HepG2 (cell line): ENCODE data around the gene NDFIP2. TPM values are rescaled to one million over a fixed set of nuclear protein-coding genes. Genes with fewer than 3 reads are reported as not detected.

Source experiments
- ATAC-seq: fragments of 200-7000 bp; cut with Tn5 transposase; 3 replicates; pipeline ENCODE4 v1.9.1; 2020; ENCODE audit warnings: mild to moderate bottlenecking, moderate library complexity
- BruUV-seq: library from RNA; stranded (reverse); fragments of 400-500 nt; replicated peaks from 2 replicates; lab custom pipeline; 2021; lab: Mats Ljungman, UMichigan
- CTCF ChIA-PET: fragments of 300-600 bp; formaldehyde crosslinking; extraction: SDS; loops from one replicate; lab custom pipeline; 2021; ENCODE audit warnings: low total read pairs, inconsistent platforms, low intra/inter-chr PET ratio; lab: Yijun Ruan, JAX
- POLR2A ChIA-PET: fragments of 350-600 bp; sonication (Branson Sonifier 250); formaldehyde crosslinking; loops from one replicate; lab custom pipeline; 2020; ENCODE audit warnings: antibody characterized with exemption, inconsistent platforms; lab: Yijun Ruan, JAX
- DNase-seq: peaks from one replicate; pipeline ENCODE4 v3.0.0-alpha.2; 2015; ENCODE audit warnings: low spot score
- FAIRE-seq: peaks from 3 replicates; lab custom pipeline; 2011; peaks lifted over from hg19 to GRCh38; lab: Jason Lieb, UNC
- H2AFZ ChIP-seq: one replicate; pipeline ENCODE4 v1.6.1; 2011; ENCODE audit warnings: low read length, inconsistent platforms
- H3K27ac ChIP-seq: fragments of 300-600 bp; 3 replicates; pipeline ENCODE4 v1.8.0; 2011; ENCODE audit warnings: mixed run types, mild to moderate bottlenecking, mixed read lengths, low read length, inconsistent platforms; ENCODE audit not compliant: insufficient read depth; ENCODE audit errors: extremely low read length
- H3K27me3 ChIP-seq, 2 experiments: fragments of 200-600 bp in 1 of 2; 2 replicates in 1 of 2; 3 replicates in 1 of 2; pipeline versions ENCODE4 v1.6.0 to v1.8.0; 2011; ENCODE audit warnings: low read length in 2 of 2, mild to moderate bottlenecking in 2 of 2, moderate library complexity in 2 of 2, inconsistent platforms in 1 of 2; ENCODE audit not compliant: insufficient read depth in 2 of 2, control insufficient read depth in 1 of 2
- H3K36me3 ChIP-seq, 2 experiments: fragments of 200-600 bp in 1 of 2; replicated peaks in 1 of 2; 2 replicates in 1 of 2; 3 replicates in 1 of 2; pipeline versions ENCODE4 v1.5.1 to v1.8.0; 2011; ENCODE audit warnings: low read length in 2 of 2, inconsistent platforms in 1 of 2; ENCODE audit not compliant: insufficient read depth in 2 of 2, control insufficient read depth in 1 of 2
- H3K4me1 ChIP-seq: 2 replicates; pipeline ENCODE4 v1.5.1; 2012; ENCODE audit warnings: low read length, inconsistent platforms; ENCODE audit not compliant: insufficient read depth
- H3K4me2 ChIP-seq: 2 replicates; pipeline ENCODE4 v1.6.0; 2011; ENCODE audit warnings: low read depth, low read length, inconsistent platforms
- H3K4me3 ChIP-seq, 3 experiments: fragments of 200-600 bp in 1 of 3; sonication (generic), shearing (Covaris generic) in 1 of 3; replicated peaks in 1 of 3; 2 replicates each; pipeline ENCODE4 v1.5.1; 2011 to 2016; ENCODE audit warnings: low read length in 3 of 3, inconsistent platforms in 2 of 3, low read depth in 2 of 3, mild to moderate bottlenecking in 2 of 3, control low read depth in 1 of 3, mixed read lengths in 1 of 3; ENCODE audit not compliant: insufficient read depth in 1 of 3
- H3K79me2 ChIP-seq: one replicate; pipeline ENCODE4 v1.6.1; 2011; ENCODE audit warnings: low read length, inconsistent platforms; ENCODE audit not compliant: insufficient read depth
- H3K9ac ChIP-seq: 2 replicates; pipeline ENCODE4 v1.6.0; 2011; ENCODE audit warnings: mild to moderate bottlenecking, low read depth, low read length, inconsistent platforms; ENCODE audit not compliant: insufficient read depth
- H3K9me3 ChIP-seq: 2 replicates; pipeline ENCODE4 v1.5.1; 2012; ENCODE audit warnings: mild to moderate bottlenecking, low read length
- H4K20me1 ChIP-seq: 2 replicates; pipeline ENCODE4 v1.6.0; 2011; ENCODE audit warnings: inconsistent platforms, mild to moderate bottlenecking, low read length, moderate library complexity; ENCODE audit not compliant: insufficient read depth
- CEBPB ChIP-seq: IDR thresholded peaks from 2 replicates; pipeline ENCODE4 v1.6.1; 2011; ENCODE audit warnings: low read depth, low read length, improper control_type of control experiment, borderline replicate concordance
- FOXK1 ChIP-seq: sonication (generic); formaldehyde crosslinking; IDR thresholded peaks from 2 replicates; pipeline ENCODE4 v1.4.0; 2020; ENCODE audit warnings: low read depth, missing genetic modification reagents, borderline replicate concordance
- HMG20B ChIP-seq: conservative IDR thresholded peaks from 2 replicates; pipeline ENCODE4 v1.6.1; 2016; ENCODE audit warnings: missing genetic modification reagents, missing compliant biosample characterization
- MIER2 ChIP-seq: IDR thresholded peaks from 2 replicates; pipeline ENCODE4 v1.6.1; 2016; ENCODE audit warnings: missing biosample characterization, missing genetic modification reagents
- NCOA5 ChIP-seq: sonication (generic); formaldehyde crosslinking; IDR thresholded peaks from 2 replicates; pipeline ENCODE4 v1.4.0; 2020; ENCODE audit warnings: missing genetic modification reagents
- RARG ChIP-seq: sonication (generic); formaldehyde crosslinking; IDR thresholded peaks from 2 replicates; pipeline ENCODE4 v1.4.0; 2020; ENCODE audit warnings: low read depth, mild to moderate bottlenecking, missing genetic modification reagents
- REL ChIP-seq: sonication (generic); formaldehyde crosslinking; conservative IDR thresholded peaks from 2 replicates; pipeline ENCODE4 v1.8.0; 2022; ENCODE audit warnings: mild to moderate bottlenecking, missing genetic modification reagents, moderate library complexity
- TARDBP ChIP-seq: sonication (generic); formaldehyde crosslinking; IDR thresholded peaks from 2 replicates; pipeline ENCODE4 v1.8.0; 2022; ENCODE audit warnings: mild to moderate bottlenecking, missing genetic modification reagents
- ZBTB1 ChIP-seq: sonication (generic); formaldehyde crosslinking; IDR thresholded peaks from 2 replicates; pipeline ENCODE4 v1.4.0; 2020; ENCODE audit warnings: missing genetic modification reagents, borderline replicate concordance
- ZBTB38 ChIP-seq: sonication (generic); formaldehyde crosslinking; IDR thresholded peaks from 2 replicates; pipeline ENCODE4 v1.5.1; 2020; ENCODE audit warnings: mild to moderate bottlenecking, missing genetic modification reagents
- ZNF20 ChIP-seq: sonication (generic); formaldehyde crosslinking; IDR thresholded peaks from 2 replicates; pipeline ENCODE4 v1.4.0; 2020; ENCODE audit warnings: mild to moderate bottlenecking, moderate library complexity, missing genetic modification reagents
- in situ Hi-C: cut with HindIII; loops from 2 replicates; pipeline ENCODE4 v1.10.0; 2017; ENCODE audit warnings: low pct_unique_long_range_greater_than_20kb; ENCODE audit not compliant: extremely low pct_ligation_motif_present
- intact Hi-C: fragments of 100-400 bp; cut with micrococcal nuclease; formaldehyde crosslinking; loops from one replicate; pipeline ENCODE4 v1.10.0; 2022; ENCODE audit not compliant: unreplicated experiment
- polyA plus RNA-seq, 8 experiments: library from polyadenylated mRNA; depleted of rRNA in 3 of 8; stranded (reverse) in 7 of 8; unstranded in 1 of 8; fragments of >200 nt; fragmentation: Illumina TruSeq in 4 of 8; extraction: Trizol in 4 of 8; gene quantifications; 2 replicates each; pipeline versions ENCODE4 v1.2.1 to v1.2.3, GENCODE V29; 2011 to 2016; ENCODE audit warnings: low read depth in 4 of 8, missing spikeins in 1 of 8, mixed read lengths in 1 of 8; ENCODE audit not compliant: insufficient read depth in 1 of 8
- total RNA-seq, 5 experiments: library from RNA; depleted of rRNA; stranded (reverse); fragments of >200 nt; fragmentation: Illumina TruSeq; extraction: Trizol; gene quantifications; 2 replicates each; pipeline ENCODE4 v1.2.3, GENCODE V29; 2016; ENCODE audit warnings: low read depth in 1 of 5
- TF ChIP-seq, protein P1 (sequence below): sonication (generic); formaldehyde crosslinking; IDR thresholded peaks from 2 replicates; pipeline ENCODE4 v1.4.0; 2020; ENCODE audit warnings: missing genetic modification reagents, borderline replicate concordance

The NDFIP2 gene
- total and polyA plus RNA-seq, 2 of the 13 experiments (the other 11 are each of a cell fraction or from before 2014, with no cell fraction given), result 23.2 to 32.0 TPM

DNA sequence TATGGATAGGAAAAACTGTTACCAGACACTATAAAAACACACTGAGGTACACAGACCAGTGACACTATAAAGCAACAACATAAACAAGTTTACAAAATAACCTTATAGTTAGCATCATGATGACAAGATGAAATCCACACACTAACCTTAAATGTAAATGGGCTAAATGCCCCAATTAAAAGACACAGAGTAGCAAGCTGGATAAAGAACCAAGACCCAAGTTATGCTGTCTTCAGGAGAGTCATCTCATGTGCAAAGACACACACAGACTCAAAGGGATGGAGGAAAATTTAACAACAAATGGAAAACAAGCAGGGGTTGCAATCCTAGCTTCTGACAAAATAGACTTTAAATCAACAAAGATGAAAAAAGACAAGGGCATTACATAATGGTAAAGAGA lies 81.6 kb downstream of the NDFIP2 start:
- H3K4me2 ChIP-seq, result no peak overlapping the region
- H3K36me3 ChIP-seq, result no peaks in the 10 kb centered on the region
- H3K4me1 ChIP-seq, result no peaks in the 10 kb centered on the region
- no peak overlapping the region for H2AFZ ChIP-seq
- FAIRE-seq (no peak), ATAC-seq (no peak), DNase-seq (no peak)
- no peaks in the 10 kb centered on the region for H4K20me1 ChIP-seq
- no peaks in the 10 kb centered on the region for H3K27me3 ChIP-seq
- in situ Hi-C loops, result no loop called here
- POLR2A ChIA-PET, result no interaction called here
- no TSS peak for BruUV-seq
- no peak overlapping the region for H3K9ac ChIP-seq
- H3K79me2 ChIP-seq, result no peaks in the 10 kb centered on the region
- TF ChIP-seq ZNF20 (CRISPR knock-in tag) (no peak), TARDBP (no peak), HMG20B (no peak), MIER2 (CRISPR knock-in tag) (no peak), FOXK1 (no peak), ZBTB1 (CRISPR knock-in tag) (no peak), REL (no peak), NCOA5 (CRISPR knock-in tag) (no peak), CEBPB (no peak), ZBTB38 (CRISPR knock-in tag) (no peak), RARG (CRISPR knock-in tag) (no peak)
- TF ChIP-seq, protein P1, sequence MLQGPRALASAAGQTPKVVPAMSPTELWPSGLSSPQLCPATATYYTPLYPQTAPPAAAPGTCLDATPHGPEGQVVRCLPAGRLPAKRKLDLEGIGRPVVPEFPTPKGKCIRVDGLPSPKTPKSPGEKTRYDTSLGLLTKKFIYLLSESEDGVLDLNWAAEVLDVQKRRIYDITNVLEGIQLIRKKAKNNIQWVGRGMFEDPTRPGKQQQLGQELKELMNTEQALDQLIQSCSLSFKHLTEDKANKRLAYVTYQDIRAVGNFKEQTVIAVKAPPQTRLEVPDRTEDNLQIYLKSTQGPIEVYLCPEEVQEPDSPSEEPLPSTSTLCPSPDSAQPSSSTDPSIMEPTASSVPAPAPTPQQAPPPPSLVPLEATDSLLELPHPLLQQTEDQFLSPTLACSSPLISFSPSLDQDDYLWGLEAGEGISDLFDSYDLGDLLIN (CRISPR knock-in tag), result no peak
- H3K9me3 ChIP-seq, result peaks cover 5% of the 10 kb centered on the region; the same call in 1 of the 2 replicates
- H3K4me3 ChIP-seq, result no peak overlapping the region
- intact Hi-C loops, result no loop called here
- no peak overlapping the region for H3K27ac ChIP-seq
- CTCF ChIA-PET, result no interaction called here
